CD4-positive, alpha-beta T cell (primary cell): ENCODE results near the gene UNC13C. TPM values are rescaled to one million over a fixed set of nuclear protein-coding genes. Genes with fewer than 3 reads are reported as not detected.

Experiments
- ATAC-seq: fragments of 200-7000 bp; cut with Tn5 transposase; one replicate; pipeline ENCODE4 v1.10.0; 2022; ENCODE audit warnings: mild to moderate bottlenecking; ENCODE audit not compliant: poor library complexity
- CTCF ChIA-PET: fragments of 350-600 bp; sonication (Branson Sonifier 250); formaldehyde crosslinking; loops from one replicate; lab custom pipeline; 2021; ENCODE audit warnings: antibody characterized with exemption, inconsistent platforms; lab: Charles Lee
- POLR2A ChIA-PET: fragments of 350-600 bp; sonication (Branson Sonifier 250); formaldehyde crosslinking; loops from one replicate; lab custom pipeline; 2021; ENCODE audit warnings: antibody characterized with exemption, inconsistent platforms; lab: Charles Lee
- DNase-seq, 14 experiments: peaks; one replicate each; pipeline ENCODE4 v3.0.0-alpha.2; 2013 to 2020; ENCODE audit warnings: mixed read lengths in 2 of 14
- H3K27ac ChIP-seq, 2 donors: one replicate each; pipeline versions ENCODE4 v1.5.1 to v1.7.0; 2013; ENCODE audit warnings: low read length in 2 of 2, low read depth in 1 of 2, mild to moderate bottlenecking in 1 of 2
- H3K27me3 ChIP-seq, 2 experiments: 1 replicate in 1 of 2; 2 replicates in 1 of 2; pipeline versions ENCODE4 v1.6.1 to v1.7.0; 2013; ENCODE audit warnings: low read length in 2 of 2, control low read depth in 1 of 2, mild to moderate bottlenecking in 1 of 2, moderate library complexity in 1 of 2; ENCODE audit not compliant: insufficient read depth in 2 of 2, control insufficient read depth in 1 of 2
- H3K36me3 ChIP-seq: one replicate; pipeline ENCODE4 v1.6.1; 2013; ENCODE audit warnings: low read length, control low read depth; ENCODE audit not compliant: insufficient read depth
- H3K4me1 ChIP-seq: one replicate; pipeline ENCODE4 v1.6.1; 2013; ENCODE audit warnings: low read length, control low read depth; ENCODE audit not compliant: insufficient read depth
- H3K4me3 ChIP-seq: one replicate; pipeline ENCODE4 v1.5.1; 2013; ENCODE audit warnings: mild to moderate bottlenecking, low read length, moderate library complexity
- H3K9me3 ChIP-seq, 2 experiments: 1 replicate in 1 of 2; 2 replicates in 1 of 2; pipeline versions ENCODE4 v1.6.1 to v1.7.0; 2013; ENCODE audit warnings: low read length in 2 of 2, mild to moderate bottlenecking in 2 of 2, control low read depth in 1 of 2, moderate library complexity in 1 of 2; ENCODE audit not compliant: control insufficient read depth in 1 of 2, insufficient read depth in 1 of 2
- H3K27ac Mint-ChIP-seq: one replicate; pipeline ENCODE4 v1.8.0; 2020; ENCODE audit warnings: mixed read lengths
- H3K27me3 Mint-ChIP-seq: one replicate; pipeline ENCODE4 v1.8.0; 2021; ENCODE audit warnings: mixed read lengths
- H3K36me3 Mint-ChIP-seq: one replicate; pipeline ENCODE4 v1.8.0; 2021; ENCODE audit warnings: low read depth, mixed read lengths
- H3K4me1 Mint-ChIP-seq: one replicate; pipeline ENCODE4 v1.8.0; 2021; ENCODE audit warnings: low read depth, mixed read lengths
- H3K4me3 Mint-ChIP-seq: one replicate; pipeline ENCODE4 v1.8.0; 2020; ENCODE audit warnings: mild to moderate bottlenecking, mixed read lengths
- H3K9me3 Mint-ChIP-seq: one replicate; pipeline ENCODE4 v1.8.0; 2020; ENCODE audit warnings: mixed read lengths
- intact Hi-C, 2 experiments: fragments of 100-400 bp; cut with DNase I in 1 of 2; cut with micrococcal nuclease in 1 of 2; formaldehyde crosslinking; loops; one replicate each; pipeline versions ENCODE4 v1.15.1 to v1.9.0; 2023 to 2025; cut with DNase I, micrococcal nuclease
- total RNA-seq, 174 experiments: library from RNA in 2 of 174; stranded (reverse) in 2 of 174; gene quantifications; one replicate each; pipeline ENCODE4 v1.2.3 and lab custom pipeline; 2021 to 2026
- TF ChIP-seq, protein P1 (sequence below): fragments of 200-600 bp; IDR thresholded peaks from one replicate; pipeline ENCODE4 v1.8.0; 2022; ENCODE audit warnings: antibody characterized with exemption, mild to moderate bottlenecking

Gene UNC13C
- total RNA-seq, 2 experiments from 2014 or later: not detected

DNA sequence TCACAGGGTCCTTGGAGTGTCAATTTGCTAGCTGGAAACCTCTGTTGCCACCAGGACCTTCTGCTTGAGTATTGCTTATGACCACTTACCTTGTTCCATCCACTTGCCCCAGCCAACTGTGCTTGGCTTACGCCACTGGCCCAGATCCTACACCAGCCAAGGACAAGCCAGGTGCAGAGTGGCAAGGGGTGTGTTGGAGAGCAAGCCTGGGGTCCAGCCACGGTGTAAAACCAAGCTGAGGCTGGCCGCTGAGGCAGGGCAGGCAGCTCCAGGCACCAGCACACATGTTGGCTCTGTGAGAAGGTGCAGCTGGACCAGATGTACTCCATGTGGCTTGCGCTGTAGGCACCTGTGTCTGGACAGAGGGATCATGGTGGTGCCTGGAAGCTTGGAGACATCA lies 248.2 kb downstream of the UNC13C start:
- Histone ChIP-seq H3K27ac (no peak overlapping the region), H3K9me3 (peaks cover 0 to 12% of the 10 kb centered on the region in 2 experiments), H3K36me3 (no peaks in the 10 kb centered on the region), H3K27me3 (no peaks in the 10 kb centered on the region), H3K4me1 (no peaks in the 10 kb centered on the region), H3K4me3 (no peak overlapping the region)
- TF ChIP-seq, protein P1, sequence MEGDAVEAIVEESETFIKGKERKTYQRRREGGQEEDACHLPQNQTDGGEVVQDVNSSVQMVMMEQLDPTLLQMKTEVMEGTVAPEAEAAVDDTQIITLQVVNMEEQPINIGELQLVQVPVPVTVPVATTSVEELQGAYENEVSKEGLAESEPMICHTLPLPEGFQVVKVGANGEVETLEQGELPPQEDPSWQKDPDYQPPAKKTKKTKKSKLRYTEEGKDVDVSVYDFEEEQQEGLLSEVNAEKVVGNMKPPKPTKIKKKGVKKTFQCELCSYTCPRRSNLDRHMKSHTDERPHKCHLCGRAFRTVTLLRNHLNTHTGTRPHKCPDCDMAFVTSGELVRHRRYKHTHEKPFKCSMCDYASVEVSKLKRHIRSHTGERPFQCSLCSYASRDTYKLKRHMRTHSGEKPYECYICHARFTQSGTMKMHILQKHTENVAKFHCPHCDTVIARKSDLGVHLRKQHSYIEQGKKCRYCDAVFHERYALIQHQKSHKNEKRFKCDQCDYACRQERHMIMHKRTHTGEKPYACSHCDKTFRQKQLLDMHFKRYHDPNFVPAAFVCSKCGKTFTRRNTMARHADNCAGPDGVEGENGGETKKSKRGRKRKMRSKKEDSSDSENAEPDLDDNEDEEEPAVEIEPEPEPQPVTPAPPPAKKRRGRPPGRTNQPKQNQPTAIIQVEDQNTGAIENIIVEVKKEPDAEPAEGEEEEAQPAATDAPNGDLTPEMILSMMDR: no peak
- ChIA-PET POLR2A (no interaction called here), CTCF (no interaction called here)
- Mint-ChIP-seq H3K36me3 (no peaks in the 10 kb centered on the region), H3K9me3 (peaks cover 8% of the 10 kb centered on the region), H3K4me1 (no peaks in the 10 kb centered on the region), H3K4me3 (no peak overlapping the region), H3K27me3 (no peaks in the 10 kb centered on the region), H3K27ac (no peak overlapping the region)
- no peak for ATAC-seq
- intact Hi-C loops: no loop called here
- DNase-seq: no peak

DNA sequence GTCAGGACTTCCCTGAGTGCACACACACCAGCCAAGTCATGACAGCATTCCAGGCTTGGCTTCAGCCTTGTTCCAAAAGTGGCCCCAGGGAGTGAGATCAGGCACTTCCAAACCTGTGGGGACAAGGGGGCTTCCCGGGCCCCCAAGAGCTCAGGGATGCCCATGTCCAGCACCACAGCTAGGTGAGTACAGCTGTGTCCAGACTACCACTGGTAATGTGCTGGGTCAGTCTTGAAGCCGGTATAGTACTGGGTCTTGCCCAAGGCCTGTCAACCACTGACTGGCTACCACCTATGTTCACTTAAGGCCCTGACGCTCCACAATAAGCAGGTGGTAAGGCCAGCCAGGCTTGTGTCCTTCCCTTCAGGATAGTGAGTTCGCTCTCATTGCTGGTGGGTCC lies 249.3 kb downstream of the UNC13C start:
- H3K36me3 Mint-ChIP-seq: no peaks in the 10 kb centered on the region
- peaks cover 8% of the 10 kb centered on the region for H3K9me3 Mint-ChIP-seq
- no peaks in the 10 kb centered on the region for H3K4me1 ChIP-seq
- no peaks in the 10 kb centered on the region for H3K36me3 ChIP-seq
- DNase-seq: no peak
- TF ChIP-seq, protein P1: no peak
- CTCF ChIA-PET: no interaction called here
- POLR2A ChIA-PET: no interaction called here
- ATAC-seq: no peak
- no peak overlapping the region for H3K27ac ChIP-seq
- no peak overlapping the region for H3K4me3 ChIP-seq
- H3K27ac Mint-ChIP-seq: no peak overlapping the region
- no peaks in the 10 kb centered on the region for H3K4me1 Mint-ChIP-seq
- no peaks in the 10 kb centered on the region for H3K27me3 Mint-ChIP-seq
- H3K4me3 Mint-ChIP-seq: no peak overlapping the region
- intact Hi-C loops: no loop called here
- H3K27me3 ChIP-seq: no peaks in the 10 kb centered on the region
- peaks cover 0 to 12% of the 10 kb centered on the region in 2 experiments for H3K9me3 ChIP-seq

DNA sequence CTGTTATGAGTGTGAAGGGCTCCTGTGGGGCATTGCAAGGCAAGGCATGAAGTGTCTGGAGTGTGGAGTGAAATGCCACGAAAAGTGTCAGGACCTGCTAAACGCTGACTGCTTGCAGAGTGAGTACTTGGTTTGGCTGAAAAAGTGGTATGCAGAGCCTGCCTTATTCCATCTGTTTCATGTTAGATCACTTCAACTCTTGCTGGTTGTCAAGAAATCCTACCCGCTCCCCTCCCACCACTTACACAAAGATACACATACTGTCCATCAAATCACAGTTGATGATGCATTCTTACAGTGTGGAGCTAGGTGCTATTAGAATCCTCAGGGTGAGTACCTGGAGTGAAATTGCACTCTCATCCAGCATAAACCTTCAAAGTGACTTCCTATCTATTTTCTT lies 272.1 kb downstream of the UNC13C start:
- Histone ChIP-seq H3K4me1 (no peaks in the 10 kb centered on the region), H3K4me3 (no peak overlapping the region), H3K9me3 (no peaks in the 10 kb centered on the region), H3K36me3 (no peaks in the 10 kb centered on the region), H3K27ac (no peak overlapping the region), H3K27me3 (no peaks in the 10 kb centered on the region)
- Mint-ChIP-seq H3K9me3 (peaks cover 2% of the 10 kb centered on the region), H3K27ac (no peak overlapping the region), H3K27me3 (no peaks in the 10 kb centered on the region), H3K4me3 (no peak overlapping the region), H3K4me1 (no peaks in the 10 kb centered on the region), H3K36me3 (no peaks in the 10 kb centered on the region)
- POLR2A ChIA-PET: no interaction called here
- intact Hi-C loops: no loop called here
- CTCF ChIA-PET: no interaction called here
- no peak for DNase-seq
- TF ChIP-seq, protein P1: no peak
- no peak for ATAC-seq
